Stimulated activated CD8-positive, alpha-beta memory T cell treated with anti-CD3 and anti-CD28 coated beads, Interleukin-12 subunit alpha, Interleukin-12 subunit beta, amount 100 ng/mL, for 1 hour (primary cell): ENCODE results near the gene MYOG.

Experiments used
- DNase-seq: peaks from one replicate; pipeline ENCODE4 v3.0.0-alpha.2; 2020; ENCODE audit warnings: low read depth

The MYOG gene

GRCh38 chr1:203072002-203072602, 13.7 kb downstream of the MYOG start:
- no peak for DNase-seq

- DNase-seq, result no peak
These were observed 16.6 kb downstream of the MYOG start for GRCh38 chr1:203069030-203069747.

- DNase-seq, result no peak
These were observed 18.8 kb downstream of the MYOG start for GRCh38 chr1:203066965-203067364.

GRCh38 chr1:203065986-203066385, 19.8 kb downstream of the MYOG start:
- no peak for DNase-seq

DNA sequence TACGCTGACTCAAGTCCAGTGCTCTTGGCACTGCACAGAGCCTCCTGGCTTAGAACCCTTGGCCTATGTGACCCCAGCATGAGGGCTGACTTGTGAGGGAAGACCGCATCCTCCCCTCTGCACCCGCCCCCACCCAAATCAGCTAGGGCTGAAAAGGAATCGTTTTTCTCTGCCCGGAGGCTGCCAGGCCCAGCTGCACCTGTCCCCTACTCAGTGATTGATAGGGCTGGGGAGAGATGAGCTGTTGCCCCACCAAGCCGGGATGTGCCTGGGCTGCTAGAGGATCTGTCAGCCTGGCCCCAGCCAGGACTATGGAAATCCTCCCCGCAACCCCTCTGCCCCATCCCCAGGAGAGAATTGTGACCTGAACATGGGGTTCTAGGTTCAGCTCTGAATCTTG, 20.6 kb downstream of the MYOG start:
- no peak for DNase-seq

- DNase-seq, result no peak
These were observed 22.5 kb downstream of the MYOG start for GRCh38 chr1:203063287-203063686.

GRCh38 chr1:203060115-203060514, 25.7 kb downstream of the MYOG start:
- no peak for DNase-seq

- no peak for DNase-seq
These were observed 26.3 kb downstream of the MYOG start for GRCh38 chr1:203059485-203059884.

DNA sequence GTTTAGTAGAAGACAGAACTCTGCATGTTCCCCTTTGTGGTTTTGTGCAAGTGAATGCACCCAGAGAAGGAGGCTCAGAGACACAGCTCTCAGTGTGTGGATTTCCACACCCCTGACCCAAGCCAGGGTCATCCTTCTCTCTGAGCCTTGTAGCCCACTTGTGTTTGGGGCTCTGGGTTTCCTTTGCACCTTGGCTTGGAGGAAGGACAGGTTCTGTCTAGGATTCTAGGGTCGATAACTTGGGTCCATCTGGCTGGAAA, 27.2 kb downstream of the MYOG start:
- no peak for DNase-seq

GRCh38 chr1:203057911-203058675, 27.7 kb downstream of the MYOG start:
- DNase-seq, result no peak

GRCh38 chr1:203056516-203056915, 29.3 kb downstream of the MYOG start:
- DNase-seq, result no peak

DNA sequence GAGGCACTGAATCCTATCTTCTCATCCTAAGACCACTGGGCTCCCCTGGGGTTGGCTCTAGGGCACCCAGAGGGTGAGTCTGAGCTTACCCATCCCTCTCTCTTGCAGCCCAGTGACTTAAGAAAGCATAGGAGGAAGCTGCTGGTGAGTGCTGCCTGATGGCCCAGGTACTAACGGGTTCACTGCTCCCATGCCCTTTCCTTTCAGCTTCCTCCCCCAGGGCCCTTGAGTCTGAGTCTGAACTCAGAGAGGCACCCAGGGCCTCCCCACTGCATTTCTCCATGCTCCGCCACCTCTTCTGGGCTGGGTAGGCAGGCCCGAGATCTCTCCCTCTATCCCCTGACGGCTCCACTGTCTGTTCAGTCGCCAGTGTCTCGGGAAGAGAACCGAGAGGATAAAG, 29.8 kb downstream of the MYOG start:
- DNase-seq, result no peak

- DNase-seq, result no peak
These were observed 30.5 kb downstream of the MYOG start for GRCh38 chr1:203055161-203055799.

DNA sequence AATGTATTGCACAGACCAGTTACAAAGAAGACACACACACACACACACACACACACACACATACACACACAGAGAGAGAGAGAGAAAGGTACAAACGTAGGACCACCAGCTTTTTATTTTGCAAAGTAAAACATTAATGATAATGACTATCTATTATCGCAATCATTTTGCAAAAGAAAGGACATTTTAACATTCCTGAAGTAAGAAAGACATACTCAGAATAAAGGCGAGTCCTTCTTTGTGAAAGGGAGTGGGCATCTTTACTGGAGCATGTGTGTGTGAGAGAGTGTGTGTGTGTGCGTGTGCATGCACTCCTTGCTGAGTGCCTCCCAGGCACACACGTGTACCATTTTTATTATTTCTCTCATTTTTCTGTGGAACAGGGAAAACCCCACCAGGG, 31.2 kb downstream of the MYOG start:
- DNase-seq, result no peak

- no peak for DNase-seq
These were observed 31.6 kb downstream of the MYOG start for GRCh38 chr1:203054184-203054583.

DNA sequence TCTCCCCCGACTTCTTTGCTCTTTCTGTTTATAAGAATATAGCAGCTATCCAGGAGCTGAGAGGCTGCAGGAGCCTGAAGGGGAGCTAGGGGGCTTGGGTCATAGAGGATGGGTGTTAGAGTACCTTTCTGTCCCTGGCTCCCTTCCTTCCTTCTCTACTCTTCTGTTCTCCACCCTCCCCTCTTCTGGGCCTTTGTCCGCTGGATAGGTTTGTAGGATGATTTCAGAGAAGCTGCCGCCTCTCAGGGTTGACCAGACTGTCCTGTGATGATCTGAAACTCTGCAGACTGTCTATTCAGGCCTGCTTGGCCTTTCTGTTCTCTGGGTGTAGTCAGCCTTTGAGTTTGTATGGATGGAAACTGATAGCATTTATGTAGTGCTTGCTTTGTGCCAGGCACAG, 33.2 kb downstream of the MYOG start:
- no peak for DNase-seq

- DNase-seq, result no peak
These were observed 33.9 kb downstream of the MYOG start for GRCh38 chr1:203051841-203052324.

- DNase-seq, result no peak
These were observed 35.0 kb downstream of the MYOG start for GRCh38 chr1:203050826-203051225.

- no peak for DNase-seq
These were observed 36.1 kb downstream of the MYOG start for GRCh38 chr1:203049576-203050180.

DNA sequence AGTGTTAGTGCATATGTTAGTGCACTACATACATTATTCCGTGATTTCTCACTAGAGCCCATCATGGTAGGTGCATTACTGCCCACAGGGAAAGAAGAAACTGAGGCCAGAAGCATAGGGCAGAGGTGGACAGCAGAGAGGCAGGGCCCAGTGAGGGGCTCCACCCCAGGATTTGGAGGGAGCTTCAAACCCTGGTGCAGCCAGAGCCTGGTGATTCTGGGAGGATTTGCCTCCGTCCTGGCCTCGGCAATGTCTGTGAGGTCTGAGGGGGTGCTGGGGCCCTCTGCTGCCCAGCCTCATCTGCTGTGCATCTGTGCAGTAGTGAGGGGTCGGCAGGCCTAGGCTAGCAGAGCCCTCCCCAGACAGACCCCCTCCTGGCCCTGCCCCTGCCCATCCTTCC, 36.7 kb downstream of the MYOG start:
- DNase-seq, result no peak

DNA sequence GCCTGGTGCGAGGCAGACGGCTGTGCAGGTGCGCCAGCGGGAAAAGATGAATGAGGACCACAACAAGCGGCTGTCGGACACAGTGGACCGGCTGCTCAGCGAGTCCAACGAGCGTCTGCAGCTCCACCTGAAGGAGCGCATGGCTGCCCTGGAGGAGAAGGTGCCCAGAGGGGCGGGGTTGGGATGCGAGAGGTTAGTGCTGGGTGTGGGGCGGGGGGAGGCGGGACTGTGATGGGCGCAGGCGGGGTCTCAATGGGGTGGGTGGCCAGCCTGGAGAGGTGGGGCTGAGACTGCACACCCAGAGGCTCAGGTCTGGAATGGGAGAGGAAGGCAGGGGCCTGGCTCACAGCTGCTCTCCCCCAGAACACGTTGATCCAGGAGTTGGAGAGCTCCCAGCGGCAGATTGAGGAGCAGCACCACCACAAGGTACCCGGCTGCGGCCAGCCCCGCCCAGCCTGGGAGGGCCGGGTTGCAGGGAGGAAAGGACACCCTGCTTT, 37.2 kb downstream of the MYOG start:
- no peak for DNase-seq

GRCh38 chr1:203048086-203048485, 37.7 kb downstream of the MYOG start:
- DNase-seq, result no peak
